Cardiac muscle cell (in vitro differentiated cells and primary cell): ENCODE measurements around the gene BBOX1. TPM values are rescaled to one million over a fixed set of nuclear protein-coding genes. Genes with fewer than 3 reads are reported as not detected.

Source experiments
- DNase-seq, 2 donors: peaks; one replicate each; pipeline versions ENCODE4 v3.0.0 to v3.0.0-alpha.2; 2010 to 2017; ENCODE audit warnings: low read depth in 1 of 2, low spot score in 1 of 2
- H3K27ac ChIP-seq: fragments of 200-600 bp; sonication (generic); 2 replicates; pipeline ENCODE4 v1.5.1; 2016
- H3K27me3 ChIP-seq: fragments of 200-600 bp; sonication (generic); 2 replicates; pipeline ENCODE4 v1.6.0; 2016; ENCODE audit warnings: control low read depth
- H3K36me3 ChIP-seq: fragments of 200-600 bp; sonication (generic); 2 replicates; pipeline ENCODE4 v1.5.1; 2016; ENCODE audit warnings: control low read depth
- H3K4me1 ChIP-seq: fragments of 200-600 bp; sonication (generic); 2 replicates; pipeline ENCODE4 v1.8.1; 2017; ENCODE audit warnings: low read depth, mild to moderate bottlenecking, mixed run types
- H3K4me3 ChIP-seq: fragments of 200-600 bp; sonication (generic); 2 replicates; pipeline ENCODE4 v1.5.1; 2016; ENCODE audit warnings: mild to moderate bottlenecking
- H3K9me3 ChIP-seq: fragments of 200-600 bp; sonication (generic); 2 replicates; pipeline ENCODE4 v1.5.1; 2017; ENCODE audit warnings: low read depth, mild to moderate bottlenecking, control low read depth
- polyA plus RNA-seq: library from polyadenylated mRNA; unstranded; fragments of >200 nt; fragmentation: Nextera tagmentation; extraction: Ambion mirVana; gene quantifications from 2 replicates; pipeline ENCODE4 v1.2.1, GENCODE V29; 2016
- total RNA-seq: library from RNA; depleted of rRNA; stranded (reverse); fragments of >200 nt; gene quantifications from 2 replicates; pipeline ENCODE4 v1.2.3, GENCODE V29; 2016
- TF ChIP-seq, protein P1 (sequence below): IDR thresholded peaks from 2 replicates; pipeline ENCODE4 v1.5.1; 2012; ENCODE audit warnings: low read depth, mild to moderate bottlenecking, low read length

Gene BBOX1
- total and polyA plus RNA-seq, 2 experiments from 2014 or later = not detected

DNA sequence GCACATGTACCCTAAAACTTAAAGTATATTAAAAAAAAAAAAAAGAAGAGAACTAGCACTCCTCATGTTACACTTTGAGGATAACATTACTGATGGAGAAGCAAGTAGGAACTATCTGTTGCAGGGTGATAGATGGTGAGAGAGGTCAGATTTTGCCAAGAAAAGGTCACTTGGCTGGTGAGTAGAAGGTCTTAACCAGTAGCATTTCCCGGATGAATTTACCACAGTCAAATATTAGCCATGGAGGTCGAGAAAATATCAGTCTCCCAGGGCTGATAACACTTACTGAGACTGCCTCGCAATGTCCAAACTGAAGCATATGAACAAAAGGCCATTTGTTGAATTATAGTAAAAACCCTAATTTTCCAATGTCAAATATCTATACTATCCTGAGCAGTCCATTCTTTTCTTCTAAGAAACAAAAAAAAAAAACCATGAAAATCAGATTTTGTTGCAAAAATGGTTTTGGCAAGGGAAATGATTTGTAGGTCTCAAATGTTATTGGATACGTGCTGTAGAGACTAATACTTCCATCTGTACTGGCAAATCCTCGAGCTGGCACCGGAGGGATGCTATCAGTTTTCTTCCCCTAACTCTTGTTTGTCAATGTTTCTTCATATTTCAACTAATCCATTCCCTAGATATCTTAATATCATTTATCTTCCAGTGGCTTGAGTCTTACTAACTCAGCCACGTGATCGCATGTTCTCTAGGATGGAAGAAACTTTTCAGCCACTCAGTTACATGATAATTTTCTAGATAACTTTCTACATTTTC lies 14.5 kb upstream of the BBOX1 start:
- no peak for DNase-seq
- Histone ChIP-seq H3K36me3 (no peaks in the 10 kb centered on the region), H3K4me1 (no peaks in the 10 kb centered on the region), H3K27me3 (no peaks in the 10 kb centered on the region), H3K9me3 (no peaks in the 10 kb centered on the region), H3K4me3 (no peak overlapping the region), H3K27ac (no peak overlapping the region)
- TF ChIP-seq, protein P1, sequence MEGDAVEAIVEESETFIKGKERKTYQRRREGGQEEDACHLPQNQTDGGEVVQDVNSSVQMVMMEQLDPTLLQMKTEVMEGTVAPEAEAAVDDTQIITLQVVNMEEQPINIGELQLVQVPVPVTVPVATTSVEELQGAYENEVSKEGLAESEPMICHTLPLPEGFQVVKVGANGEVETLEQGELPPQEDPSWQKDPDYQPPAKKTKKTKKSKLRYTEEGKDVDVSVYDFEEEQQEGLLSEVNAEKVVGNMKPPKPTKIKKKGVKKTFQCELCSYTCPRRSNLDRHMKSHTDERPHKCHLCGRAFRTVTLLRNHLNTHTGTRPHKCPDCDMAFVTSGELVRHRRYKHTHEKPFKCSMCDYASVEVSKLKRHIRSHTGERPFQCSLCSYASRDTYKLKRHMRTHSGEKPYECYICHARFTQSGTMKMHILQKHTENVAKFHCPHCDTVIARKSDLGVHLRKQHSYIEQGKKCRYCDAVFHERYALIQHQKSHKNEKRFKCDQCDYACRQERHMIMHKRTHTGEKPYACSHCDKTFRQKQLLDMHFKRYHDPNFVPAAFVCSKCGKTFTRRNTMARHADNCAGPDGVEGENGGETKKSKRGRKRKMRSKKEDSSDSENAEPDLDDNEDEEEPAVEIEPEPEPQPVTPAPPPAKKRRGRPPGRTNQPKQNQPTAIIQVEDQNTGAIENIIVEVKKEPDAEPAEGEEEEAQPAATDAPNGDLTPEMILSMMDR = no peak

GRCh38 chr11:27028561-27028965 lies 12.1 kb upstream of the BBOX1 start:
- Histone ChIP-seq H3K27ac (no peak overlapping the region), H3K36me3 (no peaks in the 10 kb centered on the region), H3K4me1 (no peaks in the 10 kb centered on the region), H3K9me3 (no peaks in the 10 kb centered on the region), H3K27me3 (no peaks in the 10 kb centered on the region), H3K4me3 (no peak overlapping the region)
- peak in 1 of 2 donors; percentile 37 for DNase-seq
- TF ChIP-seq, protein P1 = no peak

- no peak for DNase-seq
- no peaks in the 10 kb centered on the region for H3K4me1 ChIP-seq
- H3K27me3 ChIP-seq = no peaks in the 10 kb centered on the region
- no peak overlapping the region for H3K4me3 ChIP-seq
- H3K27ac ChIP-seq = no peak overlapping the region
- no peaks in the 10 kb centered on the region for H3K36me3 ChIP-seq
- no peaks in the 10 kb centered on the region for H3K9me3 ChIP-seq
- TF ChIP-seq, protein P1 = no peak
These were observed 10.6 kb upstream of the BBOX1 start for GRCh38 chr11:27029966-27030365.

DNA sequence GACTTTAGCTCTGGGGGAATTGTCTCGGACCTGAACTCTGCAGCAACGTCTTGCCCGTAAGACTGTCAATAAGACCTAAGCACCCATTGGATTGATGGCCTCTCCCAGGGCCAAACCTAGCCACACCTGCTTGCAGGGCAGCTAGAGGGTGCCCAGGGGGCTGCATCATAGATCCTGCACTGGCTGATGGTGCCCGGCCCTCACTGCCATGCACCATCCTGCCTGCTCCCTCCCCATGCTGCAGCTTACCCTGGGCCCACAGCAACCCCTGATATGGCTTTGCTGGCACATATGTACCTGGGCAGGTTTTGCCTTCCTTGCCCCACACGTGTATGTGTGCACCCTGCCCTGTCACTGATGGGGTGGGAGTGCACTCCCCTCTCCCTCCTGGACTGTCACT lies 8.9 kb upstream of the BBOX1 start:
- TF ChIP-seq, protein P1 = no peak
- no peaks in the 10 kb centered on the region for H3K9me3 ChIP-seq
- no peak for DNase-seq
- no peaks in the 10 kb centered on the region for H3K27me3 ChIP-seq
- no peaks in the 10 kb centered on the region for H3K4me1 ChIP-seq
- no peak overlapping the region for H3K27ac ChIP-seq
- no peaks in the 10 kb centered on the region for H3K36me3 ChIP-seq
- no peak overlapping the region for H3K4me3 ChIP-seq

GRCh38 chr11:27039873-27040272 lies 742 bp upstream of the BBOX1 start:
- H3K4me3 ChIP-seq = no peak overlapping the region
- H3K27ac ChIP-seq = no peak overlapping the region
- no peaks in the 10 kb centered on the region for H3K4me1 ChIP-seq
- H3K36me3 ChIP-seq = no peaks in the 10 kb centered on the region
- no peaks in the 10 kb centered on the region for H3K27me3 ChIP-seq
- no peak for DNase-seq
- H3K9me3 ChIP-seq = no peaks in the 10 kb centered on the region
- TF ChIP-seq, protein P1 = no peak
